Thoracic aorta (tissue), 2 donors: ENCODE results near the gene CLEC10A. TPM values are rescaled to one million over a fixed set of nuclear protein-coding genes. Genes with fewer than 3 reads are reported as not detected.
"Not testable (repeated sequence)": the region's sequence is repeated elsewhere in the genome, so short reads cannot be mapped to it uniquely, and the experiment has no call there.

Source experiments
- ATAC-seq: fragments of 150-250 bp; one replicate; pipeline ENCODE4 v1.8.0; 2017; ENCODE audit warnings: low read depth; ENCODE audit not compliant: insufficient number of reproducible peaks, low FRiP score
- DNase-seq: peaks from one replicate; pipeline ENCODE4 v3.0.0-alpha.2; 2020; ENCODE audit warnings: low spot score
- H3K27ac ChIP-seq, 2 donors: fragments of 200-600 bp; sonication (generic); 1 replicate in 1 of 2; 2 replicates in 1 of 2; pipeline ENCODE4 v1.5.1; 2016; ENCODE audit warnings: mild to moderate bottlenecking in 2 of 2, moderate library complexity in 2 of 2
- H3K27me3 ChIP-seq: fragments of 200-600 bp; sonication (generic); replicated peaks from 2 replicates; pipeline ENCODE4 v1.6.0; 2016; ENCODE audit warnings: mild to moderate bottlenecking; ENCODE audit not compliant: insufficient read depth
- H3K36me3 ChIP-seq: fragments of 200-600 bp; sonication (generic); one replicate; pipeline ENCODE4 v1.5.1; 2016
- H3K4me1 ChIP-seq, 2 donors: fragments of 200-600 bp; sonication (generic); 1 replicate in 1 of 2; 2 replicates in 1 of 2; pipeline versions ENCODE4 v1.5.1 to v1.6.0; 2016; ENCODE audit warnings: low read depth in 2 of 2, mild to moderate bottlenecking in 1 of 2; ENCODE audit not compliant: control insufficient read depth in 1 of 2
- H3K4me3 ChIP-seq: fragments of 200-600 bp; sonication (generic); 2 replicates; pipeline ENCODE4 v1.5.1; 2016; ENCODE audit warnings: mild to moderate bottlenecking
- H3K9me3 ChIP-seq: fragments of 200-600 bp; sonication (generic); 2 replicates; pipeline ENCODE4 v1.5.1; 2016
- CTCF ChIP-seq: fragments of 200-600 bp; sonication (generic); IDR thresholded peaks from one replicate; pipeline ENCODE4 v1.5.1; 2019; ENCODE audit warnings: antibody characterized with exemption
- total RNA-seq, 2 donors: library from RNA; depleted of rRNA; stranded (reverse); fragments of >200 nt; gene quantifications; one replicate each; pipeline versions ENCODE4 v1.1.0 to v1.2.3, GENCODE V29; 2016

CLEC10A gene
- total RNA-seq, 2 donors from 2014 or later, result 3.2 to 5.8 TPM

- no peak for ATAC-seq
- no peak for DNase-seq
- peaks cover 12% of the 10 kb centered on the region for H3K9me3 ChIP-seq
- H3K36me3 ChIP-seq, result no peaks in the 10 kb centered on the region
- H3K4me3 ChIP-seq, result no peak overlapping the region
- no peak for TF ChIP-seq CTCF
- no peak overlapping the region for H3K27ac ChIP-seq
- no peaks in the 10 kb centered on the region for H3K27me3 ChIP-seq
- no peaks in the 10 kb centered on the region for H3K4me1 ChIP-seq
Observed at GRCh38 chr17:7064261-7064660, 15.8 kb downstream of the CLEC10A start.

- H3K27ac ChIP-seq, result no peak overlapping the region
- no peak for ATAC-seq
- no peaks in the 10 kb centered on the region for H3K4me1 ChIP-seq
- H3K4me3 ChIP-seq, result no peak overlapping the region
- no peaks in the 10 kb centered on the region for H3K36me3 ChIP-seq
- TF ChIP-seq CTCF, result no peak
- DNase-seq, result no peak
- H3K9me3 ChIP-seq, result peaks cover 12% of the 10 kb centered on the region
- no peaks in the 10 kb centered on the region for H3K27me3 ChIP-seq
Observed at GRCh38 chr17:7063518-7064094, 16.4 kb downstream of the CLEC10A start.

GRCh38 chr17:7060165-7060891, 19.7 kb downstream of the CLEC10A start:
- ATAC-seq, result no peak
- no peak for DNase-seq
- no peak overlapping the region for H3K4me3 ChIP-seq
- no peaks in the 10 kb centered on the region for H3K9me3 ChIP-seq
- H3K27me3 ChIP-seq, result no peaks in the 10 kb centered on the region
- no peaks in the 10 kb centered on the region for H3K4me1 ChIP-seq
- no peak for TF ChIP-seq CTCF
- no peaks in the 10 kb centered on the region for H3K36me3 ChIP-seq
- H3K27ac ChIP-seq, result no peak overlapping the region

- Histone ChIP-seq H3K4me1 (no peaks in the 10 kb centered on the region), H3K27me3 (no peaks in the 10 kb centered on the region), H3K9me3 (no peaks in the 10 kb centered on the region), H3K27ac (no peak overlapping the region), H3K36me3 (no peaks in the 10 kb centered on the region), H3K4me3 (no peak overlapping the region)
- DNase-seq, result no peak
- TF ChIP-seq CTCF, result no peak
- ATAC-seq, result no peak
Observed at GRCh38 chr17:7058831-7059447, 21.1 kb downstream of the CLEC10A start.

- no peaks in the 10 kb centered on the region for H3K27me3 ChIP-seq
- no peak for TF ChIP-seq CTCF
- H3K27ac ChIP-seq, result no peak overlapping the region
- no peaks in the 10 kb centered on the region for H3K9me3 ChIP-seq
- H3K4me3 ChIP-seq, result no peak overlapping the region
- H3K4me1 ChIP-seq, result no peaks in the 10 kb centered on the region
- ATAC-seq (no peak), DNase-seq (no peak)
- no peaks in the 10 kb centered on the region for H3K36me3 ChIP-seq
Observed at GRCh38 chr17:7056386-7056785, 23.7 kb downstream of the CLEC10A start.

GRCh38 chr17:7050583-7050982, 29.5 kb downstream of the CLEC10A start:
- not testable (repeated sequence) for ATAC-seq, H3K27ac ChIP-seq, DNase-seq, H3K36me3 ChIP-seq, H3K4me3 ChIP-seq, H3K9me3 ChIP-seq, H3K27me3 ChIP-seq
- H3K4me1 ChIP-seq, result peaks cover 3 to 15% of the 10 kb centered on the region in 2 donors
